ENCODE data around the gene STAT2. TPM values are rescaled to one million over a fixed set of nuclear protein-coding genes. Genes with fewer than 3 reads are reported as not detected.
A peak's percentile ranks its signal among the peaks of the same experiment; 100 is the strongest.

The STAT2 gene
- total and polyA plus RNA-seq, 2 of the 13 experiments (the other 11 are each of a cell fraction or from before 2014, with no cell fraction given) = 43.5 to 84.6 TPM

- TF ChIP-seq TRIM22 (IDR thresholded peaks at IDR 0.05) (no peak), FIP1L1 (IDR thresholded peaks at IDR 0.05; ENCODE audit: borderline replicate concordance, insufficient read depth, low read depth, low read length) (no peak), ZMAT3 (CRISPR knock-in tag; conservative IDR thresholded peaks at IDR 0.05) (peak; percentile 86), EP300 (IDR thresholded peaks at IDR 0.05; ENCODE audit: low read depth in 2 of 2, low read length in 2 of 2) (0 out of 4 replicates have a peak, but pooled peaks of 1 of the 2 experiments have one; percentile 25), EP300 (CRISPR knock-in tag; IDR thresholded peaks at IDR 0.05; ENCODE audit: borderline replicate concordance) (no peak), DPF2 (CRISPR knock-in tag; IDR thresholded peaks at IDR 0.05; ENCODE audit: borderline replicate concordance, low read depth) (no peak), ZEB1 (IDR thresholded peaks at IDR 0.05; ENCODE audit: insufficient replicate concordance, low read depth) (peak; percentile 88), CCDC6 (CRISPR knock-in tag; IDR thresholded peaks at IDR 0.05) (0 out of 2 replicates have a peak, but pooled peaks have one; percentile 63), ZNF142 (CRISPR knock-in tag; IDR thresholded peaks at IDR 0.05) (peak; percentile 28; the same call in 1 of the 2 replicates), ZNF326 (CRISPR knock-in tag; IDR thresholded peaks at IDR 0.05; ENCODE audit: borderline replicate concordance) (no peak), CENPBD1 (CRISPR knock-in tag; IDR thresholded peaks at IDR 0.05; ENCODE audit: borderline replicate concordance, low read depth) (no peak), ZNF720 (CRISPR knock-in tag; IDR thresholded peaks at IDR 0.05) (no peak), ZNF616 (CRISPR knock-in tag; IDR thresholded peaks at IDR 0.05; ENCODE audit: low read depth) (no peak), ZXDC (CRISPR knock-in tag; IDR thresholded peaks at IDR 0.05) (no peak)
Observed at GRCh38 chr12:56315622-56316473, 44.1 kb downstream of the STAT2 start, which contains the start of gene CNPY2 (continued).
